Activated CD8-positive, alpha-beta memory T cell treated with anti-CD3 and anti-CD28 coated beads, Interleukin-2, amount 50 U/mL, for 24 hours (primary cell): ENCODE results near the gene DNAJA4.
"Not testable (repeated sequence)": the region's sequence is repeated elsewhere in the genome, so short reads cannot be mapped to it uniquely, and the experiment has no call there.

Experiments used
- DNase-seq: peaks from one replicate; pipeline ENCODE4 v3.0.0-alpha.2; 2020; ENCODE audit errors: extremely low read depth

The DNAJA4 gene

DNA sequence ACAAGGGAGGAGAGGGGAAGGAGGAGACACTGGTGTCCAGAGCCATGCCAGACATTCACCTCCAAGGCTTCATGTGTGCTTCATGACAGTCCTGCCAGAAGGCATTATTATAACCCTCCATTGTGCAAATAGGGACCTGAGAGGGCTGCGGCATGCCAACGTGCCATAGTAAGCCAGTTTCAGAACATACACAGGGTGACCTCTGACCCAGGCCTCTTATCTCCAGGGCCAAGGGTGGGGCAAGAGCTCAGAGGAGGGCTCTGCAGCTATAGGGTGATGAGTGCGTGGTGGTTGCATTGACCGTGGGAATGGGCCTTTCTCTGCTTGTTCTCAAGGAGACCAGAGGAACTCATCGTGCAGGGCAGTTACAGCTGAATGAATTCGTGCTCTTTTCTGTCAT, 20.3 kb upstream of the DNAJA4 start:
- no peak for DNase-seq

DNA sequence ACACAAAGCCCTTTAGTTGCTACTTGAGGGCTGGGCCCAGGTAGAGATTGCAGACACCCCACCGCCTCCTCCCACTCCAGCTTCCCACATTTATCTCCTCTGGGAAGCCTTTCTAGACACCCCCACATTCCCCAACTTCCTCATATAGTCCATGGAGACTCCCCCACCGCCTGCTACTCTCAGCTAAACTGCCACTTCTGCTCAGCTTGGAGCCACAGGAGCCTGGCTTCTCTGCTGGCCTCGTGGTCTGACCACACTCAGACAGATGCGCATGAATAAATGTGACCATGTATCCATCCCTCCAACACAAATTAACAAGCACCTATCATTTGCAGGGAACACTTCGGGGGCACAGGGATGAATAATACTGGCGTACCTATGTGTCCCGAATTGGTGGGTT, 19.5 kb upstream of the DNAJA4 start:
- no peak for DNase-seq

DNA sequence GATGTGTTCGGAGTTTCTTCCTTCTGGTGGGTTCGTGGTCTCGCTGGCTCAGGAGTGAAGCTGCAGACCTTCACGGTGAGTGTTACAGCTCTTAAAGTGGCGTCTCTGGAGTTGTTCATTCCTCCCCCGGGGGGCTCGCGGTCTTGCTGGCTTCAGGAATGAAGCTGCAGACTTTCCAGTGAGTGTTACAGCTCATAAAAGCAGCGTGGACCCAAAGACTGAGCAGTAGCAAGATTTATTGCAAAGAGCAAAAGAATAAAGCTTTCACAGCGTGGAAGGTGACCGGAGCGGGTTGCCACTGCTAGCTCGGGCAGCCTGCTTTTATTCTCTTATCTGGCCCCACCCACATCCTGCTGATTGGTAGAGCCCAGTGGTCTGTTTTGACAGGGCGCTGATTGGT, 19.0 kb upstream of the DNAJA4 start:
- DNase-seq: not testable (repeated sequence)

DNA sequence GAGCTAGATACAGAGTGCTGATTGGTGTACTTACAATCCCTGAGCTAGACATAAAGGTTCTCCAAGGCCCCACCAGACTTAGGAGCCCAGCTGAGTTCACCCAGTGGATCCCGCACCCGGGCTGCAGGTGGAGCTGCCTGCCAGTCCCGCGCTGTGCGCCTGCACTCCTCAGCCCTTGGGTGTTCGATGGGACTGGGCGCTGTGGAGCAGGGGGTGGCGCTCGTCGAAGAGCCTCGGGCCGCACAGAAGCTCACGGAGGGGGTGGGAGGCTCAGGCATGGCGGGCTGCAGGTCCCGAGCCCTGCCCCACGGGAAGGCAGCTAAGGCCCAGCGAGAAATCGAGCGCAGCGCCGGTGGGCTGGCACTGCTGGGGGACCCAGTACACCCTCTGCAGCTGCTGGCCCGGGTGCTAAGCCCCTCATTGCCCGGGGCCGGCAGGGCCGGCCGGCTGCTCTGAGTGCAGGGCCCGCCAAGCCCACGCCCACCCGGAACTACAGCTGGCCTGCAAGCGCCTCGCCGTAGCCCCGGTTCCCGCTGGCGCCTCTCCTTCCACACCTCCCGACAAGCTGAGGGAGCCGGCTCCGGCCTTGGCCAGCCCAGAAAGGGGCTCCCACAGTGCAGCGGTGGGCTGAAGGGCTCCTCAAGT, 18.3 kb upstream of the DNAJA4 start:
- DNase-seq: not testable (repeated sequence)

DNA sequence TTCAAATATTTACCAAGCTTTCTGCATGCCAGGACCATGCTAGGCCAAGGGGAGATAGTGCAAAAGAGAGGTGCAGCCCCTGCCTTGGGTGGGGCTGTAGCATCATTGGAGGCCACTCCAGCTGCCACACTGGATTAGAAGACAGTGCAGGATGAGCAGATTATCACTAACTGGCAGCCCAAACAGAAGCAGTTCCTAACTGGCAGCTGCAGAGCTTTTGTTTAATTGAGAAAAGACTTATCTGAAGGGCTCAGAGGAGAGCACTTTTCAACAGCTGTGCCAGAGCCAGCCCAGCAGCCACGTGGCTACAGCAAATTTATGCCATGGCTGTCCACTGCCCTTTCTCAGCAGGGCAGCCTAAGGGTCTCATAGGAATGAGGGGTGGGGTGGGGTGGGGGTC, 16.5 kb upstream of the DNAJA4 start:
- DNase-seq: no peak

DNA sequence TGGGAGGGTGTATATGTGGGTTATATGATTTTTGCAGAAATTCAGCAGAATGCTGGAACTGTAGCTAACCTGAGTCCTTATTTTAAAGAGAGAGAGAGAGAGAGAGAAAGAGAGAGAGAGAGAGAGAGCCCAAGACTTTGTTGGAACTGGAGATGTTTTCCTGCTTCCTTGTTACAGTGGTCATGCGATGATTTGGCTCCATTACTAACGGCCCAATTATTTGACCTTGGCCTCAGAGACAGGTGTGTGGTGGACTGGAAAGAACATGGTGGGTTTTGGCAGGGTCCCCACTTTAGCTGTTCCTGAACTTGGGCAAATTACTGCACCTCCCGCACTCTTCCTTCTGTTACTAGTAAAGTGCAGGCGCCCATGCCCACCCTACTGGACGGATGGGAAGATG, 15.2 kb upstream of the DNAJA4 start:
- no peak for DNase-seq

DNA sequence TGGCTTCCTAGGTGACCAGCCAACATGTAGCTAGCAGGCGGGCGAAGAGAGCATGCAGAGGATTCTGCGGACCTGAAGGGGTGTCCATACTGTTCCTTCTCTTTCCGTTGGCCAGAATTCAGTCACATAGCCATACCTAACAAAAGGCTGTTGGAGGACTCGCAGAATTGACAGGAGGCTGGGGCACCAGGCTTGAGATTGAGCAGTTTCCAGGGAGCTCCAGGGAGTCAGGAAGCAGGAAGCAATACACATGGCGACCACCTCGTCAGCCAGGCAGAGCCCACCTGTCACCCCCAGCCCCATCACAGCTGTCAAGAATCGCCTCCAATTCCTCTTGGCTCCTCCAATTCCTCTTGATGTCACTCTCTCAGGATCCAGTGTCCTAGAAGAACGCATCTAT, 13.2 kb upstream of the DNAJA4 start:
- no peak for DNase-seq

DNA sequence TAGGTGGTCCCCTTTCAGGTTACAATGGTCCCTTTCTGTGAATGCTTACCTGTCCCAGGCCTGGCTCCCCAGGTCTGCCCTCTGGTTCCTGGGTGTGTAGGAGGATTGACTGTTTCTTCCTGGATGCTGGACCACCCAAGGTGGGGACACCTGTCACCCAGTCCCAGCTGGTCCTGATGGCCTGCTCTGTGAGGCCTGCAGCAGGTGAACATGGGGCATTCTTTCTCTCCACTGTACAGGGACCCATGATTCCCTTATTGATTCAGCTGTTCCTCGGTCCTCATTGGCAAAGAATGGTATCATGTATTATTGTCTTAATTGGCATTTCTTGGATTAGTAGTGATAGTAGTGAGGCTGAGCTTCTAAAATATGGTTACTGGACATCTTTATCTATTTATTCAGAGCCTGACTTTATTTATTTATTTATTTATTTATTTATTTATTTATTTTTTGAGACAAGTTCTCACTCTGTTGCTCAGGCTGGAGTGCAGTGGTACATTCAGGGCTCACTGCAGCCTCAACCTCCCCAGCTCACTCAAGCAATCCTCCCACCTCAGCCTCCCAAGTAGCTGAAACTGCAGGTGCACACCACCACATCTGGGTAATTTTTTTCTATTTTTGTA, 8.8 kb upstream of the DNAJA4 start:
- no peak for DNase-seq

DNA sequence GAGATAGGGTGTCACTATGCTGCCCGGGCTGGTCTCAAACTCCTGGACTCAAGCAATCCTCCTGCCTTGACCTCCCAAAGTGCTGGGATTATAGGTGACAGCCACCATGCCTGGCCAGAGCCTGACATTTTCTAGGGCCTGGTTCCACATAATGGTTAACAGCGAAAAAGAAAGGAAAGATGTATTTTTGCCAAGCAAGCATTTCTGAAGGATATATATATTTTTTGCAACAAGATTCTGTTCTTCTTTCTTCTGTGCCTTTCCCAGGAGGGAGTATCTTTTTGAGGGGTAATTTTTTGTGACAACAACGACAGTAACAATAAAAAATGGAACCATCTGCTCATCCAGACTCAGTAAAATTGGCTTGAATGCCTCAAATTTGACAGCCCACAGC, 8.3 kb upstream of the DNAJA4 start:
- DNase-seq: no peak

DNA sequence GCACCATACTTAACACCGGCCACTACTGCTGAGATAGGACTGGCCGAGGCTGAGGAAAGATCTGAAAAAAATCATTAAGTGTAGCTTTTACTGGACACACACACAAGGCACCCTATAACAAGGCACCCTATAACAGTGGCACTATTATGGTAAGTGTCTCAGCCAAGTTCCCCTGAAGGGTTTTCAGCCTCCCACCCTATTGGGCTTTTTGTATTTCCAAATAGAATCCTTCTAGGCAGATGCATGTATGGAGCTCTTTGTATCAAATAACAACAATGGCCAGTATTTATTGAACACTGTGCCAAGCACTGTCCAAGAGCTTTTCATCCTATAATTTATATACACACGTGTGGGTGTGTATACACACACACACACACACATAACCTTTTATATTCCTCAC, 6.7 kb upstream of the DNAJA4 start:
- DNase-seq: no peak

DNA sequence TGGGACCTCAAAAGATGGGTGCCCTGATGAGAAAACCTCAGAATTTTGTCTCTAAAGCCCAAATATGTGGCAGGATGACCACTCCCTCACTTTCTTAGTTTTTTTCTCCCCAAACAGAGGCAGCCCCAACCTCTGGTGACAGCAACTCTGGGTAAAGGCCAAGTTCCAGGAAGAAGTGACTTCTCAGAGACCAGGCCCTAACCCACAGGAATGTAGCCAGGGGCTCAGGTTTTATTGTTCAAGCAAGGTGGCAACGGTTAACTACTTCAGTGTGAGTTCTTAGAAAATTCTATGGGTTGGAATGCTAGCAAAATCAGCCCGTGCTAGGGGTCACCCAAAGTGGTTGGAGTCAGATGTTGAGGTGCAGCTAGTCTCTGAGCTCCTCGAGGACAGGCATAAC, 5.1 kb upstream of the DNAJA4 start:
- no peak for DNase-seq

DNA sequence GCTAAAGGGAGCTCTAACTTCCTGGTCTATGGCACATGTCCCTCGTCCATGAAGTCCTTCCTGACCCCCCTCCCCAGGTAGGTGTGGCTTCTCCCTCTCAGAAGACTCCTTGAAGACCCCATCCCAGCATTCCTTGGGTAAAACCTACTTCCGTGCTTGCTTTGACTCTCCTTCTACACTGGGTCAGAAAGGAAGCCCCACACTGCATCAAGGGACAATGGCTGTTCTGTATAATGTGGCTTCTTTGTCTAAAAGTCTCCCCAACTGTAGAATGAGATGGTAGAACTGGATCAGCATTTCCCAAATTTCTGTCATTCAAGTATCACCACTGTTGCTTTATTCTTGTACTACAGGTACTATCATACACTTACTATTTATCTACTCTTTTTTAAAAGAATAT, 3.9 kb upstream of the DNAJA4 start:
- no peak for DNase-seq

DNA sequence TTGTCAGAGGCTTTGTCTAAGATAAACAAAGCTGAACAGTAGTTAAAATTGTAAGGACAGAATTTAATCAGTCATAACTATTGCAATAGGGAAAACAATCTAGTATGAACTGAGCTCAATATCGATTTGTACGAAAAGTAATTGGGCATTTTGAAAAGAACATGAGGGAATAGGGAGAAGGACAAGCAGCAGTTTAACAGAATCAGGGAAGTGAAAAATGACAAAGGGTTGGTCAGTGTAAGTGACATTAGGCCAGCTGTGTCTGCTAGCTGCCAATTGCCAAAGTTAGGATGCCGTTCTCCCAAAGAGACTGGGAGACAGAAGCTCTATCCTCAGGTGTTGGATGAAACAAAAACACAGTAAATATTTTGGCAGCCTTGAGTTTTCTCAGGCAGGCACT, 3.3 kb upstream of the DNAJA4 start:
- DNase-seq: no peak

DNA sequence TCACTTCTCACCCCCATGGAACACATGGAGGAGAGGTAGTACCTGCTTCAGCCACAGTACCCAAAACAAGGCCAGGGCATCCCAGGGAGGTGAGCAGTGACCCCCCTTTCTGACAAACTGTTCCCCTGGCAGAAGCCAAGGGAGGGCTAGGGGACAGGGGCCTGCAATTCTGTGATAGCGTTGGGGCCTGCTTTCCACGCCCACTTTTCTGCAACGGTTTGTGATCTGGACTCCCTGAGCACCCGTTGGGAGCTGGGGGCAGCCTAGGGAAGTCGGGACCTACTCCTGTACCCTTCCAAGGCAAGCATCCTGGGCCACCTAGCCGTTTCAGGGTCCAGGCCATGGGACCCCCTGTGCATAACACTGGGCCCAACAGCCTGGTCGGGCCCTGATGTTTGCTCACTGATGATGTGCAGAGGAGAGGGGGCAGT, 996 bp upstream of the DNAJA4 start:
- no peak for DNase-seq

DNA sequence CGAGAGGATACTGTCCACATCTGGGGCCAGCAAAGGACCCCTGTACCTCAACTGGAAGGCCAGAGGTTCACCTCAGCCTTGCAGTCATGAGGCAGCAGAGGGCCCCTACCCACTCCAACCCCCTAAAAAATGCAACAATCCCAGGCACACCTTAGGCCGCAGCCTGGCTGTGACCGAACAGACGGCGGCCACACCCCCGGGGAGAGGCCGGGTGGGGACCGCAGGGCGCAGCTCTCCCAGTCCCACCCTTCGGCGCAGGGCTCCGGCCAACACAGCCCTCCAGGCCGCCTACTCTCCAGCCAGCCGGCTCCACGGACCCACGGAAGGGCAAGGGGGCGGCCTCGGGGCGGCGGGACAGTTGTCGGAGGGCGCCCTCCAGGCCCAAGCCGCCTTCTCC, 457 bp upstream of the DNAJA4 start:
- no peak for DNase-seq

DNA sequence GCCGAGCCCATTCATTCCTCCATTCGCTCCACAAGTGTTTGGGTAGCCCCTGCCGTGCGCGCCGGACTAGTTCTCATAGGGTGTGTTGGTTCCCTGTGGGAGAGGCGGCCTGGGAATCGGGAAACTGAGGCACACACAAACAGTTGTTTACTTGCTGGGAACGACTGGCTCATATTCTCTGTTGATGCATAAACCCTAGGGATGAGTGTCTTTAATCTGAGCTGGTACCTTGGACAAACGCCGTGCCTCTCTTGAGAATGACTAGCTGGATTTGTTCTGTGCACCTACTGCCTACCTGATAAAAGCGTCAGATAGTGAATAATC, 737 bp downstream of the DNAJA4 start:
- no peak for DNase-seq

DNA sequence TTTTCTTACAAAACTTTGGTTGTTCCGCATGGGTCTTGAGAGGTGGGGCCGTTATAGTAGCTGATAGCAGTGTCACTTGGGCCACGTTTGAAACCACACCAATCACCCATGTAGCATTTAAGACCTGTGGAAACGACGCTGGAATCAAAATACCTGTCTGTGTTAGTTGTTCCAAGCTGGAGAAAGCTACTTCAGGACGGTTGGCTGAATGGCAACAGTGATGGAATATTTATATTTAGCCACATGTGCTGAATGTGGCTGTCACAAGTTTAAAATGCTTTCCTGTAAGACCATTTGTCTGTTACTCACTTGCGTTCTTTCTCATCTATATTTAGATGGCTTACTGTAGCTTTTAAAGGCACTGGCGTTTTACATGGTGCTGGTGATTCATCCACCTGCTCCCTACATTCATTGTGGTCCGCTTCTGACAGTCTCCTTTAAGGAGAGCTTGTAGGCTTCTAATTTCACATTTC, 1.4 kb downstream of the DNAJA4 start:
- no peak for DNase-seq

DNA sequence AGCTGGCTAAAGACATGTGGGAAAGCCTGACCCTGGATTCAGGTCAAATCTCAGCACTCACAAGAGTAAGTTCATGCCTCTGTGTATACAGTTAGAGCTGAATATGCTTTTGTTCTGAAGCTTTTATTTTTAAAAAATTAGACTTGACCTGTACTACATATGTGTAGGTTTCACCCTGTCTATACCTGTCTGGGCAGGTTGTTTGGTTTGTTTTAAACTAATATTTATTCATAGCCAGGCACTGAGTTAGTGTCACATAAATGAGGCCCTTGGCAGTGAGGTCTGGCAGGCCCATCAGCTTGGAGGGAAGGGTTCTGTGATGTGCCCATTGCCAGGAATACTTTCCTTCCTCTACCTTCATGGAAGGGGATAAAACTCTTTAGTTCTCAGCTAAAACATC, 1.9 kb downstream of the DNAJA4 start:
- DNase-seq: no peak

DNA sequence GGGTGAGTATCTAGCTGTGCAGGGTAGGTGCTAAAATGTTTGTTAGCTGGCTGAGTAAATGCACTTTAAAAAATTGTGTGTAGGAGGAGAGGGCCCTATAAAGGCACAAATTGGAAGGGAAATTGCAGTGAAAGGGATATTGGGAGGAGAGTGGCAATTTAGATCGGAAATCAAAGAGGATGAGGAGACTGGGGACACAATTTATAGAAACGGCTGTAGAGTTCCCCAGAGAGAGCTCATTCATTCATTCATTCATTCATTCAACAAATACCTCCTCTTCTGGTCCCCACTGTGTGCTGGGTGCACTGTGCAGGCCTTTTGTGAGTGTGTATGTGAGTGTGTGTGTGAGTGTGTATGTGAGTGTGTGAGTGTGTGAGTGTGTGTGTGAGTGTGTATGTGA, 2.4 kb downstream of the DNAJA4 start:
- no peak for DNase-seq

DNA sequence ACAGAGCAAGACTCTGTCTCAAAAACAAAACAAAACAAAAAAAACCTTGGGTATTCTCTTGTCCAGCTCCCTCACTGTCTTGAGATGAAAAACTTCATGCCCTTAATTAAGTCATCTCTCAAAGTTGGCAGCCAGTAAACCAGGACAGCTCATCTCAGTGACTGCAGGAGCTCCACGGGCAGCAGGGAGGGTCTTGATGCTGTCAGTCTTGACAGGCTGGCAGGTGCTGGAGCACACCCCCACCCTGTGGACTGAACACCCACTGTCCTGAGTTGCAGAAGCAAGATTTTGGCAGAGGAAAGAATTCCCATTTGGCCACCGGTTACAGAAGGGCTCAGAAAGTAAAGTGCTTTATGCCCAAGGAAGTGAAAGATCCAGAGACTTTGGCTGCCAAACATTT, 8.0 kb downstream of the DNAJA4 start:
- no peak for DNase-seq

DNA sequence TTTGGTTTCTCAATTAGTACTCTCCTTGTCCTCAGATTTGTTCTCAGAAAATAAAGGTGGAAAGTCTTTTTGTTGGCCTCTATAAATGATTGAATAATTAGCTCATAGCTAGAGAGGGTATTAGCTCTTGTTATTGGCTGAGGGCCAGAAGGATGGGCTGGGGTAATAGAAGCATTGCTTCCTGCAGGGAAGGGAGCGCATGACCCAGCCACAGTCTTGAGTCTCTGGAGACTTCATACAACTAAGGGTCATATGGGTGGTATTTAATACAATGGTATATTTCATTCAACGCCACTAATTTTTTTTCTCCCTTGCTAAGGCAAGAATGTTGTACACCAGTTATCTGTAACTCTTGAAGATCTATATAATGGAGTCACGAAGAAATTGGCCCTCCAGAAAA, 8.4 kb downstream of the DNAJA4 start:
- no peak for DNase-seq

DNA sequence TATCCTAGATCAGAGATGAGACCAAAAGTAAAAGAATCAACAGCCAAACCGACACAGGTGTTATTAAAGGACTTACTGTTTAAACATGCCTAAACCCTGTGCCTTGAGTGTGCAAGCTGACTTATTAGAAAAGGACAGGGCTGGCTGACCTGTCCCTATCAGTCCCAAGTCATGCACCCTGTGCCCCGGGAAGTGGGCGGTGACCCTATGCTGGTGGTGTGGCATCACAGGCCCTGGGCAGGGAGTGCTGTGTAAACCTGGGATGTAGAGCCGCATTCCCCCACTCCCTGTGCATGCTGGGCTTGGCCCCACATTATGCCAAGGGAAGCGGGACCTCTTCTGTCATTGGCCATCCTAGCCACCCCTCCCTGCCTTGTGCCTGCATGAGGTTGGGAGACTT, 10.6 kb downstream of the DNAJA4 start:
- DNase-seq: no peak

DNA sequence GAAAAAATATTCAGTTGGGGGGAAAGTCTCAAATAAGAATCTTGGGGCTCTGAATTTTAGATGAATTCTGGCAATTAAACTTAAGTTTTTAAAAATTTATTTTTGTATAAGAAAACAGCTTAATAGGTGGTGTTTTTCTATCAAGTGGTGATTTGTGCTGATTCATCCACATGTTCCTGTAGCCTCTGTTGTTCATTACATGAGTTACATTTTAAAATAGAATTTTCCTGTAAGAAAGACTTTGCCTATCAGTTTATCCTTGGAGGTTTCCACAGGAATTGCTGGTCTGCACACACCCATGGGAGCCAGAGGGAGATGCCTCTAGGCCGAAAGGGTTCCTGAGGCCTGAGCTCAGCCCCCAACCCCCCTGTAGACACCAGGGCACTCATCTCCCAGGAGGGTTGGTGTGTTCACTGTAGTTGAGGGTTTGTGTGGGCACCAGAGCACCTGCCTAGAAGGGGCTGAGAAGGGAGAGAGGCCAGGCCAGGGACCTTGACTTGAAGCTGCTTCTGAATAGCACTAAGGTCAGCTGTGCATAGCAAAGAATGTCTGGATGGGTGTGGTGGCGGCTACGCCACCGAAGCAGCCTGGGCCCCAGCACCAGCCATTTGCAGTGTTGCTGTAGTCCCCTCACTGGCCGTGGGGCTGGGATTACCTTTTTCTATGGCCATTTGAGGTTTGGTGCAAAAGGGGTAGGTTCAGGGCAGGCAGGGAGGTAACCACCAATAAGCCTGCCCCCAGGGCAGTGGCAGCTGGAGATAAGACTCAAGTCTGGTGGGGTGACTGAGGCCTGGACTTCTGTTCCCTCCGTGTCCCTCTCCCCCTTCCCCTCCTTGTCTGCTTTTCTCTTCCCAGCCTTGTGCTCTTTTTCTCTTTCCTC, 11.9 kb downstream of the DNAJA4 start:
- no peak for DNase-seq
